Measurements from ENCODE around the gene DHRS3.
"Not testable (repeated sequence)": the region's sequence is repeated elsewhere in the genome, so short reads cannot be mapped to it uniquely, and the experiment has no call there.

GRCh38 chr1:12564251-12564650 is 53.8 kb downstream of the DHRS3 start:
- TF ChIP-seq CTCF (IDR thresholded peaks at IDR 0.05); EZH2 (IDR thresholded peaks at IDR 0.05; ENCODE audit: borderline replicate concordance, insufficient read depth, low read depth, low read length, poor library complexity, severe bottlenecking): not testable (repeated sequence)

All from B cell (primary cell).